Hair follicular keratinocyte (primary cell): ENCODE measurements around the gene ZFAND5. TPM values are rescaled to one million over a fixed set of nuclear protein-coding genes. Genes with fewer than 3 reads are reported as not detected.

Experiments used
- total RNA-seq: library from RNA; depleted of rRNA; stranded (reverse); fragments of >200 nt; gene quantifications from 2 replicates; pipeline ENCODE4 v1.2.3, GENCODE V29; 2015

Gene ZFAND5
- total RNA-seq = 33.4 and 44.2 TPM in 2 replicates

GRCh38 chr9:72364679-72365524 lies at the start of gene ZFAND5:
Gene ZFAND5, minus strand, starts transcription at chr9:72365208. Its CDS starts 4,430 bp downstream, at chr9:72360778.

Other genes with a start within 250 kb of the ZFAND5 start
- gene GDA, start 215.8 kb downstream of the ZFAND5 start, total RNA-seq = 0.23 TPM in 2 replicates
- not detected in 2 replicates for gene TMC1, start 156.4 kb upstream of the ZFAND5 start, total RNA-seq